K562 (cell line): ENCODE measurements around the gene TBC1D16. TPM values are rescaled to one million over a fixed set of nuclear protein-coding genes. Genes with fewer than 3 reads are reported as not detected.

ENCODE experiments used
- ATAC-seq: fragments of 200-7000 bp; cut with Tn5 transposase; 3 replicates; pipeline ENCODE4 v1.9.1; 2020; ENCODE audit warnings: moderate library complexity
- BruUV-seq: library from RNA; stranded (reverse); fragments of 400-500 nt; replicated peaks from 2 replicates; lab custom pipeline; 2021; lab: Mats Ljungman, UMichigan
- CTCF ChIA-PET: fragments of 300-600 bp; formaldehyde crosslinking; extraction: SDS; loops from one replicate; lab custom pipeline; 2021; ENCODE audit warnings: low intra/inter-chr PET ratio; lab: Yijun Ruan, JAX
- POLR2A ChIA-PET: fragments of 300-600, 350-650 bp; sonication (Branson Sonifier 250); formaldehyde crosslinking; extraction: SDS; loops from one replicate; lab custom pipeline; 2021; ENCODE audit warnings: antibody characterized with exemption, inconsistent platforms; lab: Yijun Ruan, JAX
- DNase-seq, 4 experiments: peaks; one replicate each; pipeline versions ENCODE4 v3.0.0 to v3.0.0-alpha.2; 2011 to 2018; ENCODE audit warnings: low spot score in 3 of 4, mixed read lengths in 3 of 4; ENCODE audit errors: extremely low read depth in 1 of 4
- FAIRE-seq: peaks from 2 replicates; lab custom pipeline; 2011; peaks lifted over from hg19 to GRCh38; lab: Jason Lieb, UNC
- H2AFZ ChIP-seq: 2 replicates; pipeline ENCODE4 v1.6.0; 2011; ENCODE audit warnings: low read depth, low read length, control low read depth, inconsistent platforms
- H3K27ac ChIP-seq: fragments of 200-600 bp; 3 replicates; pipeline ENCODE4 v1.8.0; 2011; ENCODE audit warnings: low read depth, mild to moderate bottlenecking, control low read depth, inconsistent platforms, low read length, moderate library complexity, mixed read lengths; ENCODE audit errors: extremely low read depth
- H3K27me3 ChIP-seq, 2 experiments: fragments of 300-600 bp in 1 of 2; 2 replicates in 1 of 2; 3 replicates in 1 of 2; pipeline versions ENCODE4 v1.6.0 to v1.8.0; 2011; ENCODE audit warnings: inconsistent platforms in 2 of 2, low read length in 2 of 2, mild to moderate bottlenecking in 1 of 2, mixed read lengths in 1 of 2, moderate library complexity in 1 of 2; ENCODE audit not compliant: control insufficient read depth in 2 of 2, insufficient read depth in 2 of 2
- H3K36me3 ChIP-seq: fragments of 300-600 bp; 3 replicates; pipeline ENCODE4 v1.8.0; 2011; ENCODE audit warnings: mild to moderate bottlenecking, low read length, inconsistent platforms; ENCODE audit not compliant: control insufficient read depth, insufficient read depth
- H3K4me1 ChIP-seq, 2 experiments: fragments of 200-600 bp in 1 of 2; replicated peaks in 1 of 2; 2 replicates in 1 of 2; 3 replicates in 1 of 2; pipeline versions ENCODE4 v1.5.1 to v1.8.0; 2011; ENCODE audit warnings: inconsistent platforms in 2 of 2, low read length in 2 of 2, mild to moderate bottlenecking in 1 of 2, mixed read lengths in 1 of 2, moderate library complexity in 1 of 2; ENCODE audit not compliant: control insufficient read depth in 2 of 2, insufficient read depth in 2 of 2
- H3K4me2 ChIP-seq: 2 replicates; pipeline ENCODE4 v1.6.1; 2011; ENCODE audit warnings: low read length, control low read depth, inconsistent platforms, mixed read lengths; ENCODE audit not compliant: insufficient read depth
- H3K4me3 ChIP-seq: fragments of 200-600 bp; sonication (generic), shearing (Covaris generic); 2 replicates; pipeline ENCODE4 v1.5.1; 2016; ENCODE audit warnings: control low read depth, inconsistent platforms
- H3K79me2 ChIP-seq: fragments of 200-600 bp; 3 replicates; pipeline ENCODE4 v1.8.0; 2011; ENCODE audit warnings: low read length, inconsistent platforms; ENCODE audit not compliant: control insufficient read depth, insufficient read depth
- H3K9ac ChIP-seq, 2 experiments: 2 replicates each; pipeline versions ENCODE4 v1.6.0 to v1.6.1; 2011; ENCODE audit warnings: low read depth in 2 of 2, low read length in 2 of 2, control low read depth in 1 of 2, inconsistent platforms in 1 of 2, mild to moderate bottlenecking in 1 of 2, mixed read lengths in 1 of 2; ENCODE audit not compliant: insufficient read depth in 1 of 2
- H3K9me1 ChIP-seq: one replicate; pipeline ENCODE4 v1.6.0; 2011; ENCODE audit warnings: inconsistent platforms, mild to moderate bottlenecking, low read length, moderate library complexity; ENCODE audit not compliant: control insufficient read depth, insufficient read depth
- H3K9me3 ChIP-seq: replicated peaks from 2 replicates; pipeline ENCODE4 v1.5.1; 2011; ENCODE audit warnings: low read depth, low read length, inconsistent platforms; ENCODE audit not compliant: control insufficient read depth, insufficient read depth
- H4K20me1 ChIP-seq: replicated peaks from 2 replicates; pipeline ENCODE4 v1.6.1; 2011; ENCODE audit warnings: low read length, inconsistent platforms, mixed read lengths; ENCODE audit not compliant: control insufficient read depth, insufficient read depth
- BMI1 ChIP-seq: fragments of 150-350 bp; IDR thresholded peaks from 2 replicates; pipeline ENCODE4 v1.6.1; 2014; ENCODE audit warnings: low read length
- CGGBP1 ChIP-seq: fragments of 250-450 bp; sonication (Bioruptor Pico); IDR thresholded peaks from 2 replicates; pipeline ENCODE4 v1.9.0; 2021; ENCODE audit warnings: mild to moderate bottlenecking
- CREM ChIP-seq: IDR thresholded peaks from 2 replicates; pipeline ENCODE4 v1.6.1; 2014; ENCODE audit warnings: antibody characterized with exemption, low read depth
- KLF1 ChIP-seq: fragments of 450-650 bp; IDR thresholded peaks from 2 replicates; pipeline ENCODE4 v1.6.1; 2016; ENCODE audit warnings: missing genetic modification characterization, missing compliant biosample characterization
- MAFG ChIP-seq: fragments of 450-650 bp; conservative IDR thresholded peaks from 2 replicates; pipeline ENCODE4 v1.6.1; 2016; ENCODE audit warnings: missing genetic modification characterization, missing compliant biosample characterization
- MBD2 ChIP-seq: sonication (generic); IDR thresholded peaks from 2 replicates; pipeline ENCODE4 v1.6.1; 2016; ENCODE audit warnings: low read depth, borderline replicate concordance
- MYC ChIP-seq, 2 experiments: fragments of 250-450 bp in 1 of 2; sonication (Bioruptor Pico) in 1 of 2; IDR thresholded peaks; 2 replicates each; pipeline versions ENCODE4 v1.5.1 to v1.6.1; 2012 to 2021; ENCODE audit warnings: low read depth in 2 of 2, borderline replicate concordance in 1 of 2, improper control_type of control experiment in 1 of 2, low read length in 1 of 2, mild to moderate bottlenecking in 1 of 2, moderate library complexity in 1 of 2
- NFE2L1 ChIP-seq: fragments of 450-650 bp; IDR thresholded peaks from 2 replicates; pipeline ENCODE4 v1.6.1; 2016; ENCODE audit warnings: missing genetic modification characterization, low read depth, mild to moderate bottlenecking, missing compliant biosample characterization, moderate library complexity, borderline replicate concordance
- YY1 ChIP-seq, 3 experiments: IDR thresholded peaks; 2 replicates each; pipeline ENCODE4 v1.6.1; 2011; ENCODE audit warnings: low read length in 2 of 3, mild to moderate bottlenecking in 2 of 3, moderate library complexity in 2 of 3, borderline replicate concordance in 1 of 3, control low read depth in 1 of 3, low read depth in 1 of 3; ENCODE audit not compliant: insufficient read depth in 3 of 3, insufficient replicate concordance in 2 of 3, control insufficient read depth in 1 of 3, insufficient read length in 1 of 3; ENCODE audit errors: extremely low read depth in 1 of 3
- ZFX ChIP-seq: sonication (generic); formaldehyde crosslinking; IDR thresholded peaks from 2 replicates; pipeline ENCODE4 v1.8.0; 2022; ENCODE audit warnings: mild to moderate bottlenecking, missing genetic modification reagents, moderate library complexity
- ZNF408 ChIP-seq: fragments of 250-450 bp; sonication (Bioruptor Pico); IDR thresholded peaks from 2 replicates; pipeline ENCODE4 v1.4.0; 2020; ENCODE audit warnings: low read depth, mild to moderate bottlenecking, moderate library complexity
- ZNF41 ChIP-seq: fragments of 250-450 bp; sonication (Bioruptor Pico); conservative IDR thresholded peaks from 2 replicates; pipeline ENCODE4 v1.4.0; 2020; ENCODE audit warnings: mild to moderate bottlenecking
- ZNF444 ChIP-seq: fragments of 250-450 bp; sonication (Bioruptor Pico); IDR thresholded peaks from 2 replicates; pipeline ENCODE4 v1.4.0; 2020; ENCODE audit warnings: mild to moderate bottlenecking, moderate library complexity
- WGBS: fragments of 100-300 bp; shearing (Covaris generic); methylation state at CpG from one replicate; pipeline ENCODE4 v1.1.6; 2016; ENCODE audit warnings: low coverage, mixed read lengths; ENCODE audit not compliant: insufficient coverage; ENCODE audit errors: missing lambda C conversion rate; 5-methylcytosine and 5-hydroxymethylcytosine counted together
- in situ Hi-C: fragments of 300-500 bp; cut with MboI; formaldehyde crosslinking; loops from 4 replicates; pipeline ENCODE4 v1.15.0; 2018; ENCODE audit warnings: inconsistent platforms, mixed read lengths
- intact Hi-C: fragments of 100-400 bp; cut with micrococcal nuclease; formaldehyde crosslinking; loops from 2 replicates; pipeline ENCODE4 v1.14.2; 2022
- polyA plus RNA-seq, 8 experiments: library from polyadenylated mRNA; depleted of rRNA in 4 of 8; stranded (reverse) in 5 of 8; unstranded in 3 of 8; fragments of >200 nt; fragmentation: Nextera tagmentation in 2 of 8; fragmentation: Illumina TruSeq in 1 of 8; extraction: Ambion mirVana in 2 of 8; extraction: Trizol in 1 of 8; gene quantifications; 2 replicates each; pipeline versions ENCODE4 v1.2.1 to v1.2.3, GENCODE V29; 2011 to 2014; ENCODE audit warnings: inconsistent platforms in 1 of 8, missing spikeins in 1 of 8
- total RNA-seq, 7 experiments: library from RNA; depleted of rRNA in 6 of 7; stranded (reverse); fragments of >200 nt in 6 of 7; fragmentation: Illumina TruSeq in 2 of 7; extraction: Trizol in 2 of 7; gene quantifications; 2 replicates each; pipeline versions ENCODE4 v1.2.1 to v1.2.3, GENCODE V29; 2011 to 2021; ENCODE audit warnings: low replicate concordance in 1 of 7
- TF ChIP-seq, protein P1 (sequence below), 2 experiments: fragments of 200-800 bp in 1 of 2; sonication (Bioruptor generic) in 1 of 2; sonication (generic) in 1 of 2; formaldehyde crosslinking in 1 of 2; IDR thresholded peaks in 1 of 2; conservative IDR thresholded peaks in 1 of 2; 2 replicates each; pipeline versions ENCODE4 v1.5.0 to v1.6.1; 2016 to 2020; ENCODE audit warnings: missing compliant biosample characterization in 1 of 2, missing genetic modification characterization in 1 of 2, missing genetic modification reagents in 1 of 2
- TF ChIP-seq, protein P2 (sequence below): sonication (generic); formaldehyde crosslinking; IDR thresholded peaks from 2 replicates; pipeline ENCODE4 v1.8.0; 2022; ENCODE audit warnings: mild to moderate bottlenecking, missing genetic modification reagents

Gene TBC1D16
- total and polyA plus RNA-seq, 9 of the 15 experiments (the other 6 are each of a cell fraction or from before 2014, with no cell fraction given), result 0.01 to 0.20 (median 0.03) TPM; not detected in 1

- no peak for DNase-seq
- H2AFZ ChIP-seq, result no peak overlapping the region
- H3K27me3 ChIP-seq, result peaks cover 48 to 86% of the 10 kb centered on the region in 2 experiments
- CTCF ChIA-PET, result no interaction called here
- H3K9me3 ChIP-seq, result no peaks in the 10 kb centered on the region
- POLR2A ChIA-PET, result no interaction called here
- H3K36me3 ChIP-seq, result no peaks in the 10 kb centered on the region
- in situ Hi-C loops, result no loop called here
- no peaks in the 10 kb centered on the region for H3K79me2 ChIP-seq
- 1% methylated on average over 33 of the region's 37 CpGs for WGBS
- ATAC-seq, result no peak
- peaks cover 22% of the 10 kb centered on the region for H4K20me1 ChIP-seq
- no TSS peak for BruUV-seq
- H3K4me1 ChIP-seq, result peaks cover 0 to 37% of the 10 kb centered on the region in 2 experiments; a peak in 2 of 5 replicates
- H3K9ac ChIP-seq, result 0 out of 4 replicates have a peak overlapping the region, but pooled peaks of 1 of the 2 experiments have one; percentile 45
- H3K27ac ChIP-seq, result no peak overlapping the region
- H3K4me2 ChIP-seq, result no peak overlapping the region
- H3K9me1 ChIP-seq, result peaks cover 2% of the 10 kb centered on the region
- H3K4me3 ChIP-seq, result no peak overlapping the region
- intact Hi-C loops, result no loop called here
- no peak for FAIRE-seq
- TF ChIP-seq ZFX (no peak), KLF1 (no peak), BMI1 (no peak), ZNF408 (CRISPR knock-in tag) (no peak), NFE2L1 (no peak), ZNF444 (CRISPR knock-in tag) (no peak), MAFG (tag) (no peak), YY1 (IDR thresholded peaks at IDR 0.05; ENCODE audit: borderline replicate concordance in 1 of 3, control insufficient read depth in 1 of 3, extremely low read depth in 1 of 3, insufficient read depth in 3 of 3, insufficient read length in 1 of 3, insufficient replicate concordance in 2 of 3, low read depth in 1 of 3, low read length in 2 of 3) (no peak), ZNF41 (CRISPR knock-in tag) (no peak), MYC (IDR thresholded peaks at IDR 0.05; ENCODE audit: low read depth, low read length) (no peak), MYC (CRISPR knock-in tag; IDR thresholded peaks at IDR 0.05; ENCODE audit: borderline replicate concordance, low read depth) (no peak), CGGBP1 (CRISPR knock-in tag) (no peak), MBD2 (no peak), CREM (no peak)
- TF ChIP-seq, protein P1, sequence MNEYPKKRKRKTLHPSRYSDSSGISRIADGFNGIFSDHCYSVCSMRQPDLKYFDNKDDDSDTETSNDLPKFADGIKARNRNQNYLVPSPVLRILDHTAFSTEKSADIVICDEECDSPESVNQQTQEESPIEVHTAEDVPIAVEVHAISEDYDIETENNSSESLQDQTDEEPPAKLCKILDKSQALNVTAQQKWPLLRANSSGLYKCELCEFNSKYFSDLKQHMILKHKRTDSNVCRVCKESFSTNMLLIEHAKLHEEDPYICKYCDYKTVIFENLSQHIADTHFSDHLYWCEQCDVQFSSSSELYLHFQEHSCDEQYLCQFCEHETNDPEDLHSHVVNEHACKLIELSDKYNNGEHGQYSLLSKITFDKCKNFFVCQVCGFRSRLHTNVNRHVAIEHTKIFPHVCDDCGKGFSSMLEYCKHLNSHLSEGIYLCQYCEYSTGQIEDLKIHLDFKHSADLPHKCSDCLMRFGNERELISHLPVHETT (CRISPR knock-in tag; conservative IDR thresholded peaks at IDR 0.05 in 1 of 2, IDR thresholded peaks at IDR 0.05 in 1 of 2), result no peak
- TF ChIP-seq, protein P2, sequence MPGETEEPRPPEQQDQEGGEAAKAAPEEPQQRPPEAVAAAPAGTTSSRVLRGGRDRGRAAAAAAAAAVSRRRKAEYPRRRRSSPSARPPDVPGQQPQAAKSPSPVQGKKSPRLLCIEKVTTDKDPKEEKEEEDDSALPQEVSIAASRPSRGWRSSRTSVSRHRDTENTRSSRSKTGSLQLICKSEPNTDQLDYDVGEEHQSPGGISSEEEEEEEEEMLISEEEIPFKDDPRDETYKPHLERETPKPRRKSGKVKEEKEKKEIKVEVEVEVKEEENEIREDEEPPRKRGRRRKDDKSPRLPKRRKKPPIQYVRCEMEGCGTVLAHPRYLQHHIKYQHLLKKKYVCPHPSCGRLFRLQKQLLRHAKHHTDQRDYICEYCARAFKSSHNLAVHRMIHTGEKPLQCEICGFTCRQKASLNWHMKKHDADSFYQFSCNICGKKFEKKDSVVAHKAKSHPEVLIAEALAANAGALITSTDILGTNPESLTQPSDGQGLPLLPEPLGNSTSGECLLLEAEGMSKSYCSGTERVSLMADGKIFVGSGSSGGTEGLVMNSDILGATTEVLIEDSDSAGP (CRISPR knock-in tag), result no peak
Observed at GRCh38 chr17:79937391-79938335, 98.0 kb downstream of the TBC1D16 start.
